Measurements from ENCODE around the gene MAS1L.
"Not testable (repeated sequence)": the region's sequence is repeated elsewhere in the genome, so short reads cannot be mapped to it uniquely, and the experiment has no call there.

Gene MAS1L

DNA sequence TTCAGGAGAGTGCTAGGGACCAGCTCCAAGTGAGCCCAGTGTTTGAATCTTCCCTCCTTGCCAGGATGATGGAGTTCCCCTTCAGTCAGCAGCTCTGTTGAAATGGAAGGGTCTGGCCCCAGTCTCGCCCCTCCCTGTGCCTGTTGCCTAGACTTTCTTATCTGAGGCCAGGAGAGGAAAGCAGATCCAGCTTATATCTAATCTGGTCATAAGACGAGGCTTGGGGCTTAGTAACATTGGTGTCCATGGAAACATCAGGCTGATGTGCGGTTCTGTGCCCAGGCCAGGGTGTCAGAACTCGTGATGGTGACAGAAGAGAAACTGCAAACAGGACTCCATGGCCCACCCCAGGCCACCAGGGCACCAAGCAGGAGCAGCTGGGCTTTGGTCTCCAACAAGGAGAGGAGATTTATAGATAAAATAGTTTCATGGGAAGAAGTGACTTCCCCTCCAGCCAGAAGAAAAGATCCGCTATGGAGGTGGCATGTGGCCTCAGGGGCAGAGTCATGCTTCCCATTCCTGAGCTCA is 9.8 kb downstream of the MAS1L start:
- no peak for DNase-seq

DNA sequence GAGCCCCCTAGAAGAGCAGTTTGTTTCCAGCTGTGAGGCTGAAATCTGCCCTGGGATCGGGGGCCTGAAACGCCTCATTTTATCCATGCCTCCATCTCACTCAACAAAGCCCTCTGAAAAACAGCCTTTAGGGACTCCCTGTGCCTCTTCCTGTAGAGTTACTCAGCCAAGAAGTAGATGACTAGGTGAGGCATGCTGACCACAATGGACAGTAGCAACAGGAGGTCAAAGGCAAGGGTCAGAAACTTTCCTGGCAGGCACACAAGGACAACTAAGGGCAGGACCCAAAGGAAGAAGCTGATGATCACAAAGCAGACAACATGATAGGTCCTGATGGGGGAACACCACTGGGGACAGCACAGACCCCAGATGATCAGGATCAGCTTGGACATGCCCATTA is 12.8 kb downstream of the MAS1L start:
- DNase-seq, result no peak

DNA sequence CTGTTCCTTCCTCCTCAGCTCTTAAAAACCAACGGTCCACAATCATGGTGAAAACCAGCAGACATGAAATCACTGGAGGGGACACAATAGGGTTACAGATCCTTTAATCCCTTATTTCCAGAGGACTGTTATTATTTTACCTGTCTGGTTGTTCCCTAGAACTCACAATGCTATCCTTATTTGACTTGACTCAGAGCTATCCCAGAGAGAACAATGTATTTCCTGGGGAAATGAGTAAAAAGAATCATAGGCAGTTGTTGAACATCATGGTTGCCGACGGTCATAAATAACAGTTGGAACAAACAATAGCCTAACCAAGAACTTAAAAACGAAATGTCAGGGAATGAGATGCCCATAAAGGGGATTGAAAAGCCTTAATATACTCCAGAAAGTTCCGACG is 21.5 kb downstream of the MAS1L start:
- no peak for DNase-seq

DNA sequence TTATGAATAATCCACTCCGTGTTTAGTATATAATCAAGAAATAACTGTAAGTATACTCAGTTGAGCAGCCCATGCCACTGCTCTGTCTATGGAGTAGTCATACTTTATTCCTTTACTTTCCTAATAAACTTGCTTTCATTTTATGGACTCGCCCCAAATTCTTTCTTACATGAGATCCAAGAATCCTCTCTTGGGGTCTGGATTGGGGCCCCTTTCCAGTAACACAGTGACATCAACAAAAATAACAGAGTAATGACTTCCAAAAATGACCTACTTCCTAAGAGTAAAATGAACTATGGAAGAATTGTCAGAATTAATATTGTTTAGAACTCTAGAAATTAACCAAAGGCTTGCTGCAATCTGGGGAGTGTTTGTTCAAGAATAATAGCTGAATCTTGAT is 22.0 kb downstream of the MAS1L start:
- no peak for DNase-seq

DNA sequence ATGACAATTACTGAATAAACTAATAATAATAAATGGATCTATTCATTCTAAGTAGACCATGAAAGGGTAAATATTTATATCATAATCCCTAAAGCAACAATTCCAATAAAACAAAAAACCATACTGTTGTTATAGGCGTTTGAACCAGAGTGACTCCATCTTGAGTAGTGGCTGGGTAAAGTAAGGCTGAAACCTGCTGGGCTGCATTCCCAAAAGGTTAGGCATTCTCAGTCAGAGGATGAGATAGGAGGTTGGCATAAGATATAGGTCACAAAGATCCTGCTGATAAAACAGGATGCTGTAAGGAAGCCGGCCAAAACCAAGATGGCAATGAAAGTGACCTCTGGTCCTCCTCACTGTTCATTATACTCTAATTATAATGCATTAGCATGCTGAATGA is 22.5 kb downstream of the MAS1L start:
- no peak for DNase-seq

DNA sequence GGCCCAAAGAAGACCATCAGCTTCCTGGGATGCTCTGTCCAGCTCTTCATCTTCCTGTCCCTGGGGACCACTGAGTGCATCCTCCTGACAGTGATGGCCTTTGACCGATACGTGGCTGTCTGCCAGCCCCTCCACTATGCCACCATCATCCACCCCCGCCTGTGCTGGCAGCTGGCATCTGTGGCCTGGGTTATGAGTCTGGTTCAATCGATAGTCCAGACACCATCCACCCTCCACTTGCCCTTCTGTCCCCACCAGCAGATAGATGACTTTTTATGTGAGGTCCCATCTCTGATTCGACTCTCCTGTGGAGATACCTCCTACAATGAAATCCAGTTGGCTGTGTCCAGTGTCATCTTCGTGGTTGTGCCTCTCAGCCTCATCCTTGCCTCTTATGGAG is 25.7 kb downstream of the MAS1L start:
- DNase-seq, result no peak

DNA sequence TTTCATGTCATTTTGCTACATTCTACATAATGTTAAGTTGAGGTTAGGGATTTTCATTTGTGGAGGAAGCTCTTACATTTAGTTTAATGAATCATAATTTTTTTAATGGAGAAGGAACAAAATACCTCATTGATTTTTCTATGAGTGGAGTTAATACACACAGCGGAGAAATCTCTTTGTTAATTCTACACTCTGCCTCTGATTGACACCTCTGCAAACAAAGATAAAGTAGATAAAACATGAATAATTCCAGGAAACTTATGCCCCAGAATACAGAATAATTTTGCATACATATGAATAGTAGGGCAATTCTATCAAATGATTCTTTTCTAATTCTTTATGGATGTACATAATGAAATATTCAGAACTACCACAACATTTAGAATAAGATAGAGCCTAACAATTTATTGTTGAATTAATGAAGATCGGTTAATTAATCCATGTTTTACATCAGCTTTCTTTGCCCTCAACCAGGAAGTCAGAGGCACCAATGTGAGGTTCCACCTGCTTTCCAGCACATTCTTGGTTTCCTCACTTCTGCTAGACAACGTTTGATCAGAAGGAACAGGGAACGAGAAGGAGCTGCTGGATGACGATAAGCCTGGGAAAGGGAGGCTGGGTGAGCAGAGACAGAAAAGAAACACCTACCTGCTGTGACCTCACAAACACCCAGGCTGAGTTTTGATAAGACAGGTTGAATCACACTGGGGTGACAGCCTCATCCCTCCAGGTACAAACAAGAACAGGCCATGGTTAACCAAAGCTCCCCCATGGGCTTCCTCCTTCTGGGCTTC is 26.5 kb downstream of the MAS1L start:
- no peak for DNase-seq

DNA sequence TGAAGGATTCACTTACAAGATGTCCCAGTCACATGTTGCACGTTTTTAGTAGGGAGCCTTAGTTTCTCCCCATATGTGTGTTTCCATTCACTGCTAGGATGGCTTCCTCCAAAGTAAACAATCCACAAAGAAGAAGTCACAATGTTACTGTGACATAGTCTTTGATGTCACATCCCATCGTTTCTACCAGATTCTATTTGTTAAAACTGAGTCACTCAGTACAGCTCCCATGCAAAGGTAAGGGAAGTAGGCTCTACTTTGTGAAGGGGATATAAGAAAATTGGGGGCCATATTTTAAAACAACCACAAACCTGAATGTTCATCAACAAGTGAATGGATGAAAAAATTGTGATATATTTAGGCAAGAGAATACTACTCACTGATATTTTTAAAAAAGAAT is 30.8 kb downstream of the MAS1L start, which contains the start of the genes OR11A1 and OR2H1:
Gene OR11A1 (minus strand): TSS at position 101 of the 400 bp plus-strand sequence. CDS start 29,430 bp downstream, outside the sequence.
Gene OR2H1 (plus strand): TSS at position 185 of the 400 bp plus-strand sequence. CDS start 4,615 bp downstream, outside the sequence.
- no peak for DNase-seq

DNA sequence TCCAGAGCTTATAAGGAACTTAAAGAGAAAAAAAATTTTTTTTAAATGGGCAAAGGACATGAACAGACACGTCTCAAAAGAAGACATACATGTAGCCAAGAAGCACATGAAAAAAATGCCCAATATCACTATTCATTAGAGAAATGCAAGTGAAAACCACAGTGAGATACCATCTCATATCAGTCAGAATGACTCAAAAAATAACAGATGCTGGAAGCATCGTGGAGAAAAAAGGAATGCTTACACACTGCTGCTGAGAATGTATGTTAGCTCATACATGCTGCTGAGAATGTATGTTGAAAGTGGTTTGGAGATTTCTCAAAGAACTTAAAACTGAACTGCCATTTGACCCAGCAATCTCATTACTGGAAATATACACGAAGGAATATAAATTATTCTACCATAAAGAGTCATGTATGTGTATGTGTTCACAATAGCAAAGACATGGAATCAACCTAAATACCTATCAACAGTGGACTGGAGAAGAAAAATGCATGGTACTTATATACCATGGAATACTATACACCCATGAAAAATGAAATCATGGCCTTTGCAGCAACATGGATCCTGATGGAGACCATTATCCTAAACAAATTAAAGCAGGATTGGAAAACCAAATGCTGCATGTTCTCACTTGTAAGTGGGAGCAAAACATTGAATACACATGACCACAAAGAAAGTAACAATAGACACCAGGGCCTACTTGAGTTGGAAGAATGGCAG is 36.1 kb downstream of the MAS1L start:
- no peak for DNase-seq

DNA sequence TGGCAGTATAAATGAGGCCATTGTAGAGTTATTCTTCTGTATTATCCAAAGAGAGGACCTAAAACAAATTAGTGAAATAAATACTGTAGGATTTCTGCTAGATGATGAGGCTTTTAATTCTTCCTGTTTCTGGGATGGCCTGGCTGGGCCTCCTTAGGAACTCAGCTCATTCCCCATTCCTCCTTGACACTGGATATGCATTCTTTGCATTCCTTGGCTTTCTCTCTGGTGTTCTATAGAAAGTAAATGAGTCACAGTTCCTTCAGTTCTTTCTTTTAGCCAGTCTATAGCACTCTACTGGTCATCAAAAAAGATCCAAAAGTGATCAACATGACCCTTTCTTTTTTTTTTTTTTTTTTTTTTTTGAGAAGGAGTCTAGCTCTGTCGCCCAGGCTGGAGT is 40.1 kb downstream of the MAS1L start:
- DNase-seq, result no peak

DNA sequence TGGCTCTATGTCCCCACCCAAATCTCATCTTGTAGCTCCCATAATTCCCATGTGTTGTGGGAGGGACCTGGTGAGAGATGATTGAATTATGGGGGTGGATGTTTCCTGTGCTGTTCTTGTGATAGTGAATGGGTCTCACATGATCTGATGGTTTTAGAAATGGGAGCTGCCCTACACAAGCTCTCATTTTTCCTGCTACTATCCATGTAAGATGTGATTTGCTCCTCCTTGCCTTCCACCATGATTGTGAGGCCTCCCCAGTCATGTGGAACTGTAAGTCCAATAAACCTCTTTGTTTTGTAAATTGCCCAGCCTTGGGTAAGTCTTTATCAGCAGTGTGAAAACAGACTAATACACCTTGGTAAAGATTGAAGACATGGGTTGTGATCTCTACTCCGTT is 43.7 kb downstream of the MAS1L start:
- not testable (repeated sequence) for DNase-seq

DNA sequence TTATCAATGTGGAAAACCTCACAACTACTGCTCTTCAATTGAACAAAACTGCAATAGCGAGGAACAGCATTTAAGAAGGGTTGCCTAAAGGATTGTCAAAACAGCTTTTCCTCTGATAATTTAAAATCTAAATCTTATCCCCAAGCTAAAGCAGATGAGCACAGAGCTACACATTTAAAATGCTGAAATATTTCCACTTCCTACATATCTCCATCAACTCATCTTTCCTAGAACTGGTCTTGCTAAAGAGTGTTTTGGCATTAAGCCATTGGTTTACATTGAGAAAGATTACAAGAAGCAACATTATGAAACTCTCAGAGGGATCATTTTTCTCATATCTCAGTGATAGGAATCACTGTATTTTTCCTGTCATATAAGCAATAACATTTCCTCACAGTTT is 45.0 kb downstream of the MAS1L start:
- DNase-seq, result no peak

DNA sequence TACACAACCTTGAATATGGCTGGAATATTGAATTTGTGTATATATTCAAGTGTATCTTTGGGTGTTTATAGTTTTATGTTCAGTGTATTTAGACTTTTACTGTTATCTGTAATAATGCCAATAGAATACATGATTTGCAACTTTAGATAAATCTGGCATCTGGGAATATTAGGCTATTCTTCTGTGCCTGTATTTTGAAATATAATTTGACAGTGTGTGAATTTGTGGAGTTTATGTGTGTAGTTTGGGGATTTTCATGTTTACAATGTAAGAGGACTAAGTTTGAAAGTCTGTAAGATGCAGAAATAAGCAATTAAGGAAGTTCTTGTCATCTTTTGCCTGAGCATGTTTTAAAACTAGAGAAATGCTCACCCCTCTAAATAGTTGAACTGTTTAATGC is 48.8 kb downstream of the MAS1L start, which contains the start of gene OR10C1:
Gene OR10C1 (plus strand): TSS at position 301 of the 400 bp plus-strand sequence. CDS start 710 bp downstream, outside the sequence.
- no peak for DNase-seq

DNA sequence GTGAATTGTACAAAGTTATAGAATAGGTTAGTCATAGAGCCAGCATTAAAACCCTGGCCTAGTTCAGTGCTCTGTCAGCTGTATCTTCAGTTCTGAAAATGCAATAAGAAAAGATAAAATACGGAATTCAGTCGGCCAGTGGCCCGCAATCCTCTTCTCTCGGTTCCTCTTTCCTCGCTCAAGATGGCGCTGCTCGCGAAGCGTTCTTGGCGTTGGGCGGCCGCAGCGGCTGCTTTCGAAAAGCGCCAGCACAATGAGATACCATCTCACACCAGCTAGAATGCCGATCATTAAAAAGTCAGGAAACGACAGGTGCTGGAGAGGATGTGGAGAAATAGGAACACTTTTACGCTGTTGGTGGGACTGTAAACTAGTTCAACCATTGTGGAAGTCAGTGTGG is 51.0 kb downstream of the MAS1L start:
- DNase-seq, result not testable (repeated sequence)
